ENCODE data around the gene CCDC146.
"Not testable (repeated sequence)": the region's sequence is repeated elsewhere in the genome, so short reads cannot be mapped to it uniquely, and the experiment has no call there.

CCDC146 gene

GRCh38 chr7:77121860-77122681, at the start of gene CCDC146:
Gene CCDC146, plus strand, starts transcription at chr7:77122615. Its CDS starts 45,054 bp downstream, at chr7:77167669.
- in situ Hi-C loops (cut with MboI; ENCODE audit: low pct_unique_long_range_greater_than_20kb, low sequenced_read_pairs): not testable (repeated sequence)
- DNase-seq: peak; percentile 100

GRCh38 chr7:77074786-77075396, 47.5 kb upstream of the CCDC146 start:
- in situ Hi-C loops (cut with MboI; ENCODE audit: low pct_unique_long_range_greater_than_20kb, low sequenced_read_pairs); DNase-seq: not testable (repeated sequence)

GRCh38 chr7:77077060-77077459, 45.4 kb upstream of the CCDC146 start:
- in situ Hi-C loops (cut with MboI; ENCODE audit: low pct_unique_long_range_greater_than_20kb, low sequenced_read_pairs); DNase-seq: not testable (repeated sequence)

- in situ Hi-C loops (cut with MboI; ENCODE audit: low pct_unique_long_range_greater_than_20kb, low sequenced_read_pairs); DNase-seq: not testable (repeated sequence)
These were observed 43.3 kb upstream of the CCDC146 start for GRCh38 chr7:77079112-77079511.

- DNase-seq; in situ Hi-C loops (cut with MboI; ENCODE audit: low pct_unique_long_range_greater_than_20kb, low sequenced_read_pairs): not testable (repeated sequence)
These were observed 42.8 kb upstream of the CCDC146 start for GRCh38 chr7:77079624-77080023.

- in situ Hi-C loops (cut with MboI; ENCODE audit: low pct_unique_long_range_greater_than_20kb, low sequenced_read_pairs): not testable (repeated sequence)
These were observed 42.2 kb upstream of the CCDC146 start for GRCh38 chr7:77080236-77080635.

GRCh38 chr7:77082192-77082591, 40.2 kb upstream of the CCDC146 start:
- DNase-seq; in situ Hi-C loops (cut with MboI; ENCODE audit: low pct_unique_long_range_greater_than_20kb, low sequenced_read_pairs): not testable (repeated sequence)

More at GRCh38 chr7:77080236-77080635, 42.2 kb upstream of the CCDC146 start:
- DNase-seq: not testable (repeated sequence)

- DNase-seq; in situ Hi-C loops (cut with MboI; ENCODE audit: low pct_unique_long_range_greater_than_20kb, low sequenced_read_pairs): not testable (repeated sequence)
These were observed 30.1 kb upstream of the CCDC146 start for GRCh38 chr7:77092301-77092700.

GRCh38 chr7:77100501-77100900, 21.9 kb upstream of the CCDC146 start:
- DNase-seq; in situ Hi-C loops (cut with MboI; ENCODE audit: low pct_unique_long_range_greater_than_20kb, low sequenced_read_pairs): not testable (repeated sequence)

GRCh38 chr7:77101187-77101586, 21.2 kb upstream of the CCDC146 start:
- in situ Hi-C loops (cut with MboI; ENCODE audit: low pct_unique_long_range_greater_than_20kb, low sequenced_read_pairs): not testable (repeated sequence)

GRCh38 chr7:77102671-77103070, 19.7 kb upstream of the CCDC146 start:
- in situ Hi-C loops (cut with MboI; ENCODE audit: low pct_unique_long_range_greater_than_20kb, low sequenced_read_pairs); DNase-seq: not testable (repeated sequence)

More at GRCh38 chr7:77101187-77101586, 21.2 kb upstream of the CCDC146 start:
- not testable (repeated sequence) for DNase-seq

- DNase-seq; in situ Hi-C loops (cut with MboI; ENCODE audit: low pct_unique_long_range_greater_than_20kb, low sequenced_read_pairs): not testable (repeated sequence)
These were observed 16.5 kb upstream of the CCDC146 start for GRCh38 chr7:77105904-77106303.

- DNase-seq; in situ Hi-C loops (cut with MboI; ENCODE audit: low pct_unique_long_range_greater_than_20kb, low sequenced_read_pairs): not testable (repeated sequence)
These were observed 14.8 kb upstream of the CCDC146 start for GRCh38 chr7:77107659-77108058.

- in situ Hi-C loops (cut with MboI; ENCODE audit: low pct_unique_long_range_greater_than_20kb, low sequenced_read_pairs); DNase-seq: not testable (repeated sequence)
These were observed 14.1 kb upstream of the CCDC146 start for GRCh38 chr7:77108362-77108761.

- in situ Hi-C loops (cut with MboI; ENCODE audit: low pct_unique_long_range_greater_than_20kb, low sequenced_read_pairs): not testable (repeated sequence)
- peak; percentile 45 for DNase-seq
These were observed 9.6 kb upstream of the CCDC146 start for GRCh38 chr7:77112719-77113306.

- peak; percentile 44 for DNase-seq
- in situ Hi-C loops (cut with MboI; ENCODE audit: low pct_unique_long_range_greater_than_20kb, low sequenced_read_pairs): loop anchor here (25.0 kb wide), 1 partner anchor 112 kb away; no protein-coding TSS in a partner anchor
These were observed 3.1 kb downstream of the CCDC146 start for GRCh38 chr7:77125486-77125885.

- not testable (repeated sequence) for DNase-seq
- in situ Hi-C loops (cut with MboI; ENCODE audit: low pct_unique_long_range_greater_than_20kb, low sequenced_read_pairs): loop anchor here (25.0 kb wide), 1 partner anchor 110 kb away; no protein-coding TSS in a partner anchor
These were observed 4.6 kb downstream of the CCDC146 start for GRCh38 chr7:77127009-77127408.

- in situ Hi-C loops (cut with MboI; ENCODE audit: low pct_unique_long_range_greater_than_20kb, low sequenced_read_pairs): loop anchor here (25.0 kb wide), 1 partner anchor 109 kb away; no protein-coding TSS in a partner anchor
- peak; percentile 52 for DNase-seq
These were observed 6.4 kb downstream of the CCDC146 start for GRCh38 chr7:77128582-77129410.
